ENCODE measurements around the gene IGSF9B.
A peak's percentile ranks its signal among the peaks of the same experiment; 100 is the strongest.

DNA sequence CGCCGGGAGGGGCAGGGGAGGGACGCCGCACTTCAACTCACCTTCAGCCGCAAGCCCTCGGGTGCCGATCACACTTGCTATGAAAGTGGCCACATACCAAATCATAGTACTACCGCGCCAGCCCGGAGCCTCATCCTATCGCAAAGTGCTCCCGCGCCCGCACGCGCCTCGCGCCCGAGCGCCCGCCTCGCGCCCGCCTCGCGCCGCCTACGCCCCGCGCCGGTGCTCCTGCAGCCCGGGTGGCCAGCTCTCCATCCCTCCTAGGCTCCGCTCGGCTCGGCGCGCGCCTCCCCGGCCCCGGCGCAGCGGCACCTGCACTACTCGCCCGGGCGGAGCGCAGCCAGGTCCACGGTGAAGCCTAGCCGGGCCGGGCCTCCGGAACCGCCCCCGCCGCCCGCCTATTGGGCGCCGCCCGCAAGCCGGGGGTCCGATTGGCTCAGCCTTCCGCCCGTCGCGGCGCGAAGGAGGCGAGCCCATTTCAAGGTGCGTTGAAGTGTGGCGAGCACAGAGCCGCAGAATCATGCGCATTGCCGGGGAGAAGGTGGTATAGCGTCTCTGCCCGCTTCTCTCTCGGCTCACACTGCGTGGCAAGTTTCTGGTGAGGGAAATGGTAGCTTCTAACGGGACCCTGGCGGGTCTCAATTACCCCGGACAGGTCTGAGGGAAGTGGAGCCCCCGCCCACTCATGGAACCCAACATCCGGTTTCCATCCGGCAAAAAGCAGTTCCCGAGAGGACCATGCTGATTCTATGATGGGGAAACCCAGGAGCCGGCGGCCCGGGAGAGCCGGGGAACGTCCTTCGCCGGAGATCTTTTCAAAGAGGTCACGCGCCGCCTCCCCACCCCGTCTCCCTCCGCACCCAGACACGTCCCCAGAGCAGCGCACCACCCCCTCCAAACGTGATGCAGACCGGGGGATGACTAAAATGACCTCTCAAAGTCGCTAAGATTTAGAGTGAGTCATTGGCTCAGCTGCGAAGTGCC, at the start of gene IGSF9B:
- TF ChIP-seq, protein P1, sequence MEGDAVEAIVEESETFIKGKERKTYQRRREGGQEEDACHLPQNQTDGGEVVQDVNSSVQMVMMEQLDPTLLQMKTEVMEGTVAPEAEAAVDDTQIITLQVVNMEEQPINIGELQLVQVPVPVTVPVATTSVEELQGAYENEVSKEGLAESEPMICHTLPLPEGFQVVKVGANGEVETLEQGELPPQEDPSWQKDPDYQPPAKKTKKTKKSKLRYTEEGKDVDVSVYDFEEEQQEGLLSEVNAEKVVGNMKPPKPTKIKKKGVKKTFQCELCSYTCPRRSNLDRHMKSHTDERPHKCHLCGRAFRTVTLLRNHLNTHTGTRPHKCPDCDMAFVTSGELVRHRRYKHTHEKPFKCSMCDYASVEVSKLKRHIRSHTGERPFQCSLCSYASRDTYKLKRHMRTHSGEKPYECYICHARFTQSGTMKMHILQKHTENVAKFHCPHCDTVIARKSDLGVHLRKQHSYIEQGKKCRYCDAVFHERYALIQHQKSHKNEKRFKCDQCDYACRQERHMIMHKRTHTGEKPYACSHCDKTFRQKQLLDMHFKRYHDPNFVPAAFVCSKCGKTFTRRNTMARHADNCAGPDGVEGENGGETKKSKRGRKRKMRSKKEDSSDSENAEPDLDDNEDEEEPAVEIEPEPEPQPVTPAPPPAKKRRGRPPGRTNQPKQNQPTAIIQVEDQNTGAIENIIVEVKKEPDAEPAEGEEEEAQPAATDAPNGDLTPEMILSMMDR (IDR thresholded peaks at IDR 0.05) = peak in 1 of 12 donors; percentile 9
- peak; percentile 53 to 85 for TF ChIP-seq POLR2A (IDR thresholded peaks at IDR 0.05)

Measured in heart left ventricle (tissue), 13 donors.